H9 (cell line): ENCODE data around the gene UQCR10. TPM values are rescaled to one million over a fixed set of nuclear protein-coding genes. Genes with fewer than 3 reads are reported as not detected.

Source experiments
- DNase-seq: peaks from one replicate; pipeline ENCODE4 v3.0.0-alpha.2; 2017
- H2AFZ ChIP-seq: one replicate; pipeline ENCODE4 v1.6.1; 2013; ENCODE audit warnings: mild to moderate bottlenecking, low read length, control low read depth, moderate library complexity
- H2AK5ac ChIP-seq: 2 replicates; pipeline ENCODE4 v1.6.1; 2013; ENCODE audit warnings: low read length, control low read depth, mixed read lengths; ENCODE audit not compliant: insufficient read length
- H2BK120ac ChIP-seq: one replicate; pipeline ENCODE4 v1.6.1; 2013; ENCODE audit warnings: low read depth, mild to moderate bottlenecking, low read length, control low read depth, inconsistent platforms; ENCODE audit not compliant: poor library complexity, severe bottlenecking
- H2BK12ac ChIP-seq: 2 replicates; pipeline ENCODE4 v1.6.1; 2013; ENCODE audit warnings: low read length, control low read depth, mixed read lengths, low read depth; ENCODE audit not compliant: insufficient read length
- H2BK15ac ChIP-seq: 2 replicates; pipeline ENCODE4 v1.6.1; 2013; ENCODE audit warnings: low read depth, low read length, control low read depth
- H2BK20ac ChIP-seq: one replicate; pipeline ENCODE4 v1.6.1; 2013; ENCODE audit warnings: low read depth, mild to moderate bottlenecking, low read length, control low read depth, inconsistent platforms; ENCODE audit not compliant: poor library complexity, severe bottlenecking
- H2BK5ac ChIP-seq: 2 replicates; pipeline ENCODE4 v1.6.1; 2013; ENCODE audit warnings: low read length, control low read depth, mixed read lengths; ENCODE audit not compliant: insufficient read length
- H3K14ac ChIP-seq: 2 replicates; pipeline ENCODE4 v1.6.1; 2013; ENCODE audit warnings: low read length, control low read depth; ENCODE audit not compliant: insufficient read depth
- H3K18ac ChIP-seq: 2 replicates; pipeline ENCODE4 v1.6.1; 2013; ENCODE audit warnings: low read depth, mild to moderate bottlenecking, mixed read lengths, low read length, control low read depth; ENCODE audit not compliant: insufficient read length
- H3K23ac ChIP-seq: 2 replicates; pipeline ENCODE4 v1.6.1; 2013; ENCODE audit warnings: low read length, control low read depth, mixed read lengths, low read depth; ENCODE audit not compliant: insufficient read length
- H3K23me2 ChIP-seq: 2 replicates; pipeline ENCODE4 v1.6.1; 2013; ENCODE audit warnings: low read depth, mild to moderate bottlenecking, mixed read lengths, low read length, control low read depth; ENCODE audit not compliant: insufficient read length, poor library complexity, severe bottlenecking
- H3K27ac ChIP-seq: 2 replicates; pipeline ENCODE4 v1.5.1; 2013; ENCODE audit warnings: low read length, control low read depth, mixed read lengths, low read depth; ENCODE audit not compliant: insufficient read length
- H3K27me3 ChIP-seq: 2 replicates; pipeline ENCODE4 v1.6.1; 2013; ENCODE audit warnings: low read length, control low read depth, inconsistent platforms; ENCODE audit not compliant: insufficient read depth
- H3K4ac ChIP-seq: 2 replicates; pipeline ENCODE4 v1.6.1; 2013; ENCODE audit warnings: low read depth, mild to moderate bottlenecking, control low read depth, inconsistent platforms, low read length, moderate library complexity
- H3K4me1 ChIP-seq: 2 replicates; pipeline ENCODE4 v1.6.1; 2013; ENCODE audit warnings: low read length, control low read depth, inconsistent platforms; ENCODE audit not compliant: insufficient read depth
- H3K4me2 ChIP-seq: 2 replicates; pipeline ENCODE4 v1.6.1; 2013; ENCODE audit warnings: low read length, control low read depth, mixed read lengths; ENCODE audit not compliant: insufficient read length, insufficient read depth
- H3K56ac ChIP-seq: 2 replicates; pipeline ENCODE4 v1.6.1; 2013; ENCODE audit warnings: low read depth, mild to moderate bottlenecking, mixed read lengths, low read length, control low read depth; ENCODE audit not compliant: insufficient read length
- H3K79me1 ChIP-seq: 2 replicates; pipeline ENCODE4 v1.6.1; 2013; ENCODE audit warnings: low read depth, mild to moderate bottlenecking, moderate library complexity, low read length, control low read depth, inconsistent platforms; ENCODE audit not compliant: insufficient read depth, poor library complexity, severe bottlenecking
- H3K79me2 ChIP-seq: 2 replicates; pipeline ENCODE4 v1.6.1; 2013; ENCODE audit warnings: low read length, control low read depth, inconsistent platforms; ENCODE audit not compliant: insufficient read depth
- H3K9ac ChIP-seq: 2 replicates; pipeline ENCODE4 v1.6.1; 2013; ENCODE audit warnings: low read length, control low read depth, mixed read lengths; ENCODE audit not compliant: insufficient read length; ENCODE audit errors: extremely low read depth
- H3K9me3 ChIP-seq: one replicate; pipeline ENCODE4 v1.6.1; 2013; ENCODE audit warnings: low read depth, low read length, inconsistent platforms; ENCODE audit not compliant: control insufficient read depth
- H3T11ph ChIP-seq: one replicate; pipeline ENCODE4 v1.6.1; 2013; ENCODE audit warnings: mild to moderate bottlenecking, low read length, control low read depth, inconsistent platforms
- H4K20me1 ChIP-seq: one replicate; pipeline ENCODE4 v1.6.1; 2013; ENCODE audit not compliant: control insufficient read depth, insufficient read length, insufficient read depth
- H4K5ac ChIP-seq: 2 replicates; pipeline ENCODE4 v1.6.1; 2013; ENCODE audit warnings: low read depth, mild to moderate bottlenecking, mixed read lengths, low read length, control low read depth; ENCODE audit not compliant: insufficient read length
- H4K8ac ChIP-seq: replicated peaks from 2 replicates; pipeline ENCODE4 v1.6.1; 2013; ENCODE audit warnings: low read length, control low read depth, mixed read lengths, low read depth; ENCODE audit not compliant: insufficient read length
- H4K91ac ChIP-seq: 2 replicates; pipeline ENCODE4 v1.6.1; 2013; ENCODE audit warnings: low read depth, mild to moderate bottlenecking, moderate library complexity, mixed read lengths, low read length, control low read depth; ENCODE audit not compliant: insufficient read length
- H3K27ac Mint-ChIP-seq, 3 experiments: 2 replicates in 2 of 3; 3 replicates in 1 of 3; pipeline ENCODE4 v1.8.0; 2020 to 2021; ENCODE audit warnings: mixed read lengths in 3 of 3, mild to moderate bottlenecking in 1 of 3, moderate library complexity in 1 of 3
- H3K27me3 Mint-ChIP-seq: 2 replicates; pipeline ENCODE4 v1.8.0; 2021; ENCODE audit warnings: low read depth, mild to moderate bottlenecking, moderate library complexity, mixed read lengths
- H3K36me3 Mint-ChIP-seq, 3 experiments: 2 replicates in 2 of 3; 3 replicates in 1 of 3; pipeline ENCODE4 v1.8.0; 2020 to 2021; ENCODE audit warnings: low read depth in 3 of 3, mixed read lengths in 3 of 3; ENCODE audit not compliant: insufficient read depth in 1 of 3
- H3K4me1 Mint-ChIP-seq, 2 experiments: 2 replicates each; pipeline ENCODE4 v1.8.0; 2020; ENCODE audit warnings: mixed read lengths in 2 of 2
- H3K4me3 Mint-ChIP-seq, 2 experiments: 2 replicates in 1 of 2; 3 replicates in 1 of 2; pipeline ENCODE4 v1.8.0; 2020 to 2021; ENCODE audit warnings: mild to moderate bottlenecking in 2 of 2, mixed read lengths in 2 of 2, moderate library complexity in 1 of 2
- H3K9me3 Mint-ChIP-seq, 2 experiments: 2 replicates in 1 of 2; 3 replicates in 1 of 2; pipeline ENCODE4 v1.8.0; 2020; ENCODE audit warnings: mild to moderate bottlenecking in 2 of 2, mixed read lengths in 2 of 2, moderate library complexity in 1 of 2
- WGBS: extraction: QIAGEN DNeasy Blood & Tissue Kit; methylation state at CpG from one replicate; pipeline ENCODE4 v1.1.7; 2013; ENCODE audit warnings: missing lambda C conversion rate, low lambda C conversion rate, mixed read lengths; ENCODE audit not compliant: insufficient read length; ENCODE audit errors: extremely low coverage; 5-methylcytosine and 5-hydroxymethylcytosine counted together
- total RNA-seq: library from RNA; stranded (reverse); gene quantifications from 2 replicates; pipeline ENCODE4 v1.2.1, GENCODE V29; 2021
- TF ChIP-seq, protein P1 (sequence below): fragments of 200-600 bp; sonication (generic); conservative IDR thresholded peaks from 3 replicates; pipeline ENCODE4 v1.8.0; 2021; ENCODE audit warnings: antibody characterized with exemption, mild to moderate bottlenecking

Gene UQCR10
- total RNA-seq, 1 experiment from 2014 or later: 124 TPM

DNA sequence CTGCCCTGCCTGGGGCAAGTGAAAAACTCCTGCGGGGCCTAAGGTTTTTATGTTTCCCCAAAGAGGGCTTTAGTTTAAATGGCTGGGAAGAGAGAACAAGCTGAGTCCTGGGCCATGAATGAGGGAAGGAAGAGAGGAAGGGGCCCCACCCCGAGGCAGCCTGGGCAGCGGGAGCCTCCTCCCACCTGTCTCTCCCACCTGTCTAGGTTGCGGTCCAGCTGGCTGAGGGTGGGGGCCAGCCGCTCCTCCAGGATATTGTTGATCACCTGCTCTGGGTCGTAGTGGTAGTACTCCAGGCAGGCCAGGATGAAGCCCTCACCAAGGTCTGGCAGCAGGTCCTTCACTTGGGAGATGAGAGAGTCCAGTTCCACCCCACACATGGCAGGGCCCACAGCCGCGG, 34.6 kb downstream of the UQCR10 start:
- TF ChIP-seq, protein P1, sequence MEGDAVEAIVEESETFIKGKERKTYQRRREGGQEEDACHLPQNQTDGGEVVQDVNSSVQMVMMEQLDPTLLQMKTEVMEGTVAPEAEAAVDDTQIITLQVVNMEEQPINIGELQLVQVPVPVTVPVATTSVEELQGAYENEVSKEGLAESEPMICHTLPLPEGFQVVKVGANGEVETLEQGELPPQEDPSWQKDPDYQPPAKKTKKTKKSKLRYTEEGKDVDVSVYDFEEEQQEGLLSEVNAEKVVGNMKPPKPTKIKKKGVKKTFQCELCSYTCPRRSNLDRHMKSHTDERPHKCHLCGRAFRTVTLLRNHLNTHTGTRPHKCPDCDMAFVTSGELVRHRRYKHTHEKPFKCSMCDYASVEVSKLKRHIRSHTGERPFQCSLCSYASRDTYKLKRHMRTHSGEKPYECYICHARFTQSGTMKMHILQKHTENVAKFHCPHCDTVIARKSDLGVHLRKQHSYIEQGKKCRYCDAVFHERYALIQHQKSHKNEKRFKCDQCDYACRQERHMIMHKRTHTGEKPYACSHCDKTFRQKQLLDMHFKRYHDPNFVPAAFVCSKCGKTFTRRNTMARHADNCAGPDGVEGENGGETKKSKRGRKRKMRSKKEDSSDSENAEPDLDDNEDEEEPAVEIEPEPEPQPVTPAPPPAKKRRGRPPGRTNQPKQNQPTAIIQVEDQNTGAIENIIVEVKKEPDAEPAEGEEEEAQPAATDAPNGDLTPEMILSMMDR: no peak
- WGBS: no CpG with 5 or more reads among the region's 8 CpGs
- H3K56ac ChIP-seq: no peak overlapping the region

More for the DNA sequence above, 34.6 kb downstream of the UQCR10 start:
- no peak overlapping the region for H2BK15ac ChIP-seq
- H4K91ac ChIP-seq: no peak overlapping the region
- Mint-ChIP-seq H3K4me3 (no peak overlapping the region), H3K36me3 (peaks cover 14 to 68% (median 16%) of the 10 kb centered on the region in 3 experiments; a peak in 6 of 7 replicates), H3K27me3 (no peaks in the 10 kb centered on the region), H3K9me3 (no peaks in the 10 kb centered on the region), H3K4me1 (peaks cover 6 to 16% of the 10 kb centered on the region in 2 experiments), H3K27ac (peak overlapping the region in 2 of 3 experiments; percentile 15 to 80; a peak in 1 of 7 replicates)
- no peak overlapping the region for H2AFZ ChIP-seq
- H3T11ph ChIP-seq: no peak overlapping the region
- no peaks in the 10 kb centered on the region for H4K20me1 ChIP-seq
- H4K8ac ChIP-seq: no peak overlapping the region
- H4K5ac ChIP-seq: no peak overlapping the region
- H3K4ac ChIP-seq: no peak overlapping the region
- no peak overlapping the region for H2BK20ac ChIP-seq
- no peak overlapping the region for H3K4me2 ChIP-seq
- H3K79me1 ChIP-seq: no peaks in the 10 kb centered on the region
- no peak overlapping the region for H3K27ac ChIP-seq
- H2BK12ac ChIP-seq: no peak overlapping the region
- no peaks in the 10 kb centered on the region for H3K79me2 ChIP-seq
- H3K4me1 ChIP-seq: no peaks in the 10 kb centered on the region
- H3K9ac ChIP-seq: no peak overlapping the region
- H3K18ac ChIP-seq: no peak overlapping the region
- H3K27me3 ChIP-seq: no peaks in the 10 kb centered on the region
- no peak overlapping the region for H2BK120ac ChIP-seq
- H2BK5ac ChIP-seq: no peak overlapping the region
- no peak overlapping the region for H3K14ac ChIP-seq
- H3K23ac ChIP-seq: no peak overlapping the region
- DNase-seq: no peak
- H3K9me3 ChIP-seq: no peaks in the 10 kb centered on the region
- no peak overlapping the region for H2AK5ac ChIP-seq
- no peaks in the 10 kb centered on the region for H3K23me2 ChIP-seq
